H9 (cell line): ENCODE data around the gene FCN2. TPM values are rescaled to one million over a fixed set of nuclear protein-coding genes. Genes with fewer than 3 reads are reported as not detected.

Experiments
- DNase-seq: peaks from one replicate; pipeline ENCODE4 v3.0.0-alpha.2; 2017
- H2AFZ ChIP-seq: one replicate; pipeline ENCODE4 v1.6.1; 2013; ENCODE audit warnings: mild to moderate bottlenecking, low read length, control low read depth, moderate library complexity
- H2AK5ac ChIP-seq: 2 replicates; pipeline ENCODE4 v1.6.1; 2013; ENCODE audit warnings: low read length, control low read depth, mixed read lengths; ENCODE audit not compliant: insufficient read length
- H2BK120ac ChIP-seq: one replicate; pipeline ENCODE4 v1.6.1; 2013; ENCODE audit warnings: low read depth, mild to moderate bottlenecking, low read length, control low read depth, inconsistent platforms; ENCODE audit not compliant: poor library complexity, severe bottlenecking
- H2BK12ac ChIP-seq: 2 replicates; pipeline ENCODE4 v1.6.1; 2013; ENCODE audit warnings: low read length, control low read depth, mixed read lengths, low read depth; ENCODE audit not compliant: insufficient read length
- H2BK15ac ChIP-seq: 2 replicates; pipeline ENCODE4 v1.6.1; 2013; ENCODE audit warnings: low read depth, low read length, control low read depth
- H2BK20ac ChIP-seq: one replicate; pipeline ENCODE4 v1.6.1; 2013; ENCODE audit warnings: low read depth, mild to moderate bottlenecking, low read length, control low read depth, inconsistent platforms; ENCODE audit not compliant: poor library complexity, severe bottlenecking
- H2BK5ac ChIP-seq: 2 replicates; pipeline ENCODE4 v1.6.1; 2013; ENCODE audit warnings: low read length, control low read depth, mixed read lengths; ENCODE audit not compliant: insufficient read length
- H3K14ac ChIP-seq: 2 replicates; pipeline ENCODE4 v1.6.1; 2013; ENCODE audit warnings: low read length, control low read depth; ENCODE audit not compliant: insufficient read depth
- H3K18ac ChIP-seq: 2 replicates; pipeline ENCODE4 v1.6.1; 2013; ENCODE audit warnings: low read depth, mild to moderate bottlenecking, mixed read lengths, low read length, control low read depth; ENCODE audit not compliant: insufficient read length
- H3K23ac ChIP-seq: 2 replicates; pipeline ENCODE4 v1.6.1; 2013; ENCODE audit warnings: low read length, control low read depth, mixed read lengths, low read depth; ENCODE audit not compliant: insufficient read length
- H3K23me2 ChIP-seq: 2 replicates; pipeline ENCODE4 v1.6.1; 2013; ENCODE audit warnings: low read depth, mild to moderate bottlenecking, mixed read lengths, low read length, control low read depth; ENCODE audit not compliant: insufficient read length, poor library complexity, severe bottlenecking
- H3K27ac ChIP-seq: 2 replicates; pipeline ENCODE4 v1.5.1; 2013; ENCODE audit warnings: low read length, control low read depth, mixed read lengths, low read depth; ENCODE audit not compliant: insufficient read length
- H3K27me3 ChIP-seq: 2 replicates; pipeline ENCODE4 v1.6.1; 2013; ENCODE audit warnings: low read length, control low read depth, inconsistent platforms; ENCODE audit not compliant: insufficient read depth
- H3K4ac ChIP-seq: 2 replicates; pipeline ENCODE4 v1.6.1; 2013; ENCODE audit warnings: low read depth, mild to moderate bottlenecking, control low read depth, inconsistent platforms, low read length, moderate library complexity
- H3K4me1 ChIP-seq: 2 replicates; pipeline ENCODE4 v1.6.1; 2013; ENCODE audit warnings: low read length, control low read depth, inconsistent platforms; ENCODE audit not compliant: insufficient read depth
- H3K4me2 ChIP-seq: 2 replicates; pipeline ENCODE4 v1.6.1; 2013; ENCODE audit warnings: low read length, control low read depth, mixed read lengths; ENCODE audit not compliant: insufficient read length, insufficient read depth
- H3K56ac ChIP-seq: 2 replicates; pipeline ENCODE4 v1.6.1; 2013; ENCODE audit warnings: low read depth, mild to moderate bottlenecking, mixed read lengths, low read length, control low read depth; ENCODE audit not compliant: insufficient read length
- H3K79me1 ChIP-seq: 2 replicates; pipeline ENCODE4 v1.6.1; 2013; ENCODE audit warnings: low read depth, mild to moderate bottlenecking, moderate library complexity, low read length, control low read depth, inconsistent platforms; ENCODE audit not compliant: insufficient read depth, poor library complexity, severe bottlenecking
- H3K79me2 ChIP-seq: 2 replicates; pipeline ENCODE4 v1.6.1; 2013; ENCODE audit warnings: low read length, control low read depth, inconsistent platforms; ENCODE audit not compliant: insufficient read depth
- H3K9ac ChIP-seq: 2 replicates; pipeline ENCODE4 v1.6.1; 2013; ENCODE audit warnings: low read length, control low read depth, mixed read lengths; ENCODE audit not compliant: insufficient read length; ENCODE audit errors: extremely low read depth
- H3K9me3 ChIP-seq: one replicate; pipeline ENCODE4 v1.6.1; 2013; ENCODE audit warnings: low read depth, low read length, inconsistent platforms; ENCODE audit not compliant: control insufficient read depth
- H3T11ph ChIP-seq: one replicate; pipeline ENCODE4 v1.6.1; 2013; ENCODE audit warnings: mild to moderate bottlenecking, low read length, control low read depth, inconsistent platforms
- H4K20me1 ChIP-seq: one replicate; pipeline ENCODE4 v1.6.1; 2013; ENCODE audit not compliant: control insufficient read depth, insufficient read length, insufficient read depth
- H4K5ac ChIP-seq: 2 replicates; pipeline ENCODE4 v1.6.1; 2013; ENCODE audit warnings: low read depth, mild to moderate bottlenecking, mixed read lengths, low read length, control low read depth; ENCODE audit not compliant: insufficient read length
- H4K8ac ChIP-seq: replicated peaks from 2 replicates; pipeline ENCODE4 v1.6.1; 2013; ENCODE audit warnings: low read length, control low read depth, mixed read lengths, low read depth; ENCODE audit not compliant: insufficient read length
- H4K91ac ChIP-seq: 2 replicates; pipeline ENCODE4 v1.6.1; 2013; ENCODE audit warnings: low read depth, mild to moderate bottlenecking, moderate library complexity, mixed read lengths, low read length, control low read depth; ENCODE audit not compliant: insufficient read length
- H3K27ac Mint-ChIP-seq, 3 experiments: 2 replicates in 2 of 3; 3 replicates in 1 of 3; pipeline ENCODE4 v1.8.0; 2020 to 2021; ENCODE audit warnings: mixed read lengths in 3 of 3, mild to moderate bottlenecking in 1 of 3, moderate library complexity in 1 of 3
- H3K27me3 Mint-ChIP-seq: 2 replicates; pipeline ENCODE4 v1.8.0; 2021; ENCODE audit warnings: low read depth, mild to moderate bottlenecking, moderate library complexity, mixed read lengths
- H3K36me3 Mint-ChIP-seq, 3 experiments: 2 replicates in 2 of 3; 3 replicates in 1 of 3; pipeline ENCODE4 v1.8.0; 2020 to 2021; ENCODE audit warnings: low read depth in 3 of 3, mixed read lengths in 3 of 3; ENCODE audit not compliant: insufficient read depth in 1 of 3
- H3K4me1 Mint-ChIP-seq, 2 experiments: 2 replicates each; pipeline ENCODE4 v1.8.0; 2020; ENCODE audit warnings: mixed read lengths in 2 of 2
- H3K4me3 Mint-ChIP-seq, 2 experiments: 2 replicates in 1 of 2; 3 replicates in 1 of 2; pipeline ENCODE4 v1.8.0; 2020 to 2021; ENCODE audit warnings: mild to moderate bottlenecking in 2 of 2, mixed read lengths in 2 of 2, moderate library complexity in 1 of 2
- H3K9me3 Mint-ChIP-seq, 2 experiments: 2 replicates in 1 of 2; 3 replicates in 1 of 2; pipeline ENCODE4 v1.8.0; 2020; ENCODE audit warnings: mild to moderate bottlenecking in 2 of 2, mixed read lengths in 2 of 2, moderate library complexity in 1 of 2
- WGBS: extraction: QIAGEN DNeasy Blood & Tissue Kit; methylation state at CpG from one replicate; pipeline ENCODE4 v1.1.7; 2013; ENCODE audit warnings: missing lambda C conversion rate, low lambda C conversion rate, mixed read lengths; ENCODE audit not compliant: insufficient read length; ENCODE audit errors: extremely low coverage; 5-methylcytosine and 5-hydroxymethylcytosine counted together
- total RNA-seq: library from RNA; stranded (reverse); gene quantifications from 2 replicates; pipeline ENCODE4 v1.2.1, GENCODE V29; 2021
- TF ChIP-seq, protein P1 (sequence below): fragments of 200-600 bp; sonication (generic); conservative IDR thresholded peaks from 3 replicates; pipeline ENCODE4 v1.8.0; 2021; ENCODE audit warnings: antibody characterized with exemption, mild to moderate bottlenecking

Gene FCN2
- total RNA-seq, 1 experiment from 2014 or later, result not detected

- no CpG with 5 or more reads among the region's 6 CpGs for WGBS
- H4K5ac ChIP-seq, result no peak overlapping the region
- no peaks in the 10 kb centered on the region for H4K20me1 ChIP-seq
- H2AK5ac ChIP-seq, result no peak overlapping the region
- DNase-seq, result no peak
- Mint-ChIP-seq H3K27me3 (peaks cover 7% of the 10 kb centered on the region), H3K36me3 (peaks cover 0 to 18% (median 6%) of the 10 kb centered on the region in 3 experiments; a peak in 4 of 7 replicates), H3K9me3 (peaks cover 16 to 17% of the 10 kb centered on the region in 2 experiments; a peak in 4 of 5 replicates), H3K4me1 (peaks cover 0 to 4% of the 10 kb centered on the region in 2 experiments; a peak in 2 of 4 replicates), H3K4me3 (no peak overlapping the region), H3K27ac (no peak overlapping the region; a peak in 1 of 7 replicates)
- no peak overlapping the region for H2BK120ac ChIP-seq
- no peaks in the 10 kb centered on the region for H3K4me1 ChIP-seq
- no peak overlapping the region for H2BK12ac ChIP-seq
- H3K4ac ChIP-seq, result no peak overlapping the region
- no peak overlapping the region for H3K14ac ChIP-seq
- TF ChIP-seq, protein P1, sequence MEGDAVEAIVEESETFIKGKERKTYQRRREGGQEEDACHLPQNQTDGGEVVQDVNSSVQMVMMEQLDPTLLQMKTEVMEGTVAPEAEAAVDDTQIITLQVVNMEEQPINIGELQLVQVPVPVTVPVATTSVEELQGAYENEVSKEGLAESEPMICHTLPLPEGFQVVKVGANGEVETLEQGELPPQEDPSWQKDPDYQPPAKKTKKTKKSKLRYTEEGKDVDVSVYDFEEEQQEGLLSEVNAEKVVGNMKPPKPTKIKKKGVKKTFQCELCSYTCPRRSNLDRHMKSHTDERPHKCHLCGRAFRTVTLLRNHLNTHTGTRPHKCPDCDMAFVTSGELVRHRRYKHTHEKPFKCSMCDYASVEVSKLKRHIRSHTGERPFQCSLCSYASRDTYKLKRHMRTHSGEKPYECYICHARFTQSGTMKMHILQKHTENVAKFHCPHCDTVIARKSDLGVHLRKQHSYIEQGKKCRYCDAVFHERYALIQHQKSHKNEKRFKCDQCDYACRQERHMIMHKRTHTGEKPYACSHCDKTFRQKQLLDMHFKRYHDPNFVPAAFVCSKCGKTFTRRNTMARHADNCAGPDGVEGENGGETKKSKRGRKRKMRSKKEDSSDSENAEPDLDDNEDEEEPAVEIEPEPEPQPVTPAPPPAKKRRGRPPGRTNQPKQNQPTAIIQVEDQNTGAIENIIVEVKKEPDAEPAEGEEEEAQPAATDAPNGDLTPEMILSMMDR, result no peak
- H4K8ac ChIP-seq, result no peak overlapping the region
- H2AFZ ChIP-seq, result no peak overlapping the region
- H2BK20ac ChIP-seq, result no peak overlapping the region
- H2BK5ac ChIP-seq, result no peak overlapping the region
- no peaks in the 10 kb centered on the region for H3K23me2 ChIP-seq
- H3K9ac ChIP-seq, result no peak overlapping the region
- no peak overlapping the region for H3K4me2 ChIP-seq
- H3K18ac ChIP-seq, result no peak overlapping the region
- no peak overlapping the region for H2BK15ac ChIP-seq
- peaks cover 7% of the 10 kb centered on the region for H3K9me3 ChIP-seq
- no peaks in the 10 kb centered on the region for H3K79me2 ChIP-seq
- no peaks in the 10 kb centered on the region for H3K79me1 ChIP-seq
- no peak overlapping the region for H3K23ac ChIP-seq
- no peaks in the 10 kb centered on the region for H3K27me3 ChIP-seq
- H4K91ac ChIP-seq, result no peak overlapping the region
- no peak overlapping the region for H3K56ac ChIP-seq
- H3K27ac ChIP-seq, result no peak overlapping the region
- no peak overlapping the region for H3T11ph ChIP-seq
These were observed 11.6 kb downstream of the FCN2 start for GRCh38 chr9:134892221-134892620.
